ENCODE results near the gene SNRNP200. TPM values are rescaled to one million over a fixed set of nuclear protein-coding genes. Genes with fewer than 3 reads are reported as not detected.
"Not testable (repeated sequence)": the region's sequence is repeated elsewhere in the genome, so short reads cannot be mapped to it uniquely, and the experiment has no call there.

SNRNP200 gene
- total RNA-seq, 3 donors from 2014 or later = 219 to 232 (median 223) TPM

- H3K4me1 Mint-ChIP-seq (ENCODE audit: low read depth) = peaks cover 47% of the 10 kb centered on the region
- H3K4me3 Mint-ChIP-seq = no peak overlapping the region
These were observed 12.2 kb upstream of the SNRNP200 start for GRCh38 chr2:96317584-96317997.

GRCh38 chr2:96316999-96317398 is 11.7 kb upstream of the SNRNP200 start:
- DNase-seq (no peak), ATAC-seq (no peak)
- Mint-ChIP-seq H3K4me1 (ENCODE audit: low read depth) (peaks cover 45% of the 10 kb centered on the region), H3K27me3 (ENCODE audit: low read depth) (no peaks in the 10 kb centered on the region), H3K9me3 (no peaks in the 10 kb centered on the region), H3K36me3 (ENCODE audit: insufficient read depth) (no peaks in the 10 kb centered on the region), H3K4me3 (no peak overlapping the region)

More at GRCh38 chr2:96317584-96317997, 12.2 kb upstream of the SNRNP200 start:
- ATAC-seq (no peak), DNase-seq (no peak)
- Mint-ChIP-seq H3K36me3 (ENCODE audit: insufficient read depth) (no peaks in the 10 kb centered on the region), H3K9me3 (no peaks in the 10 kb centered on the region), H3K27me3 (ENCODE audit: low read depth) (no peaks in the 10 kb centered on the region)

GRCh38 chr2:96315400-96316071 is 10.2 kb upstream of the SNRNP200 start:
- DNase-seq = no peak
- no peaks in the 10 kb centered on the region for H3K36me3 Mint-ChIP-seq (ENCODE audit: insufficient read depth)
- peak overlapping the region; percentile 35 for H3K4me3 Mint-ChIP-seq
- no peaks in the 10 kb centered on the region for H3K27me3 Mint-ChIP-seq (ENCODE audit: low read depth)
- H3K9me3 Mint-ChIP-seq = no peaks in the 10 kb centered on the region
- peak; percentile 47 to 58 for ATAC-seq
- peaks cover 39% of the 10 kb centered on the region for H3K4me1 Mint-ChIP-seq (ENCODE audit: low read depth)

- ATAC-seq = no peak
- Mint-ChIP-seq H3K36me3 (ENCODE audit: insufficient read depth) (no peaks in the 10 kb centered on the region), H3K4me3 (no peak overlapping the region), H3K4me1 (ENCODE audit: low read depth) (peaks cover 36% of the 10 kb centered on the region), H3K9me3 (no peaks in the 10 kb centered on the region), H3K27me3 (ENCODE audit: low read depth) (no peaks in the 10 kb centered on the region)
- DNase-seq = no peak
These were observed 9.7 kb upstream of the SNRNP200 start for GRCh38 chr2:96315005-96315399.

GRCh38 chr2:96308248-96308647 is 2.9 kb upstream of the SNRNP200 start:
- ATAC-seq = no peak
- Mint-ChIP-seq H3K9me3 (no peaks in the 10 kb centered on the region), H3K4me1 (ENCODE audit: low read depth) (peaks cover 32% of the 10 kb centered on the region), H3K4me3 (no peak overlapping the region), H3K36me3 (ENCODE audit: insufficient read depth) (peaks cover 14% of the 10 kb centered on the region), H3K27me3 (ENCODE audit: low read depth) (no peaks in the 10 kb centered on the region)
- DNase-seq = no peak

GRCh38 chr2:96306370-96306769 is 1.0 kb upstream of the SNRNP200 start:
- Mint-ChIP-seq H3K4me3 (peak overlapping the region; percentile 96), H3K36me3 (ENCODE audit: insufficient read depth) (peaks cover 33% of the 10 kb centered on the region), H3K9me3 (no peaks in the 10 kb centered on the region), H3K4me1 (ENCODE audit: low read depth) (peaks cover 51% of the 10 kb centered on the region), H3K27me3 (ENCODE audit: low read depth) (no peaks in the 10 kb centered on the region)
- DNase-seq = no peak
- ATAC-seq = no peak

GRCh38 chr2:96305979-96306308 is 598 bp upstream of the SNRNP200 start:
- DNase-seq = no peak
- no peak for ATAC-seq
- peaks cover 37% of the 10 kb centered on the region for H3K36me3 Mint-ChIP-seq (ENCODE audit: insufficient read depth)

GRCh38 chr2:96304606-96305005 is 740 bp downstream of the SNRNP200 start:
- peak overlapping the region; percentile 96 for H3K4me3 Mint-ChIP-seq
- peaks cover 54% of the 10 kb centered on the region for H3K4me1 Mint-ChIP-seq (ENCODE audit: low read depth)
- ATAC-seq = no peak
- peaks cover 40% of the 10 kb centered on the region for H3K36me3 Mint-ChIP-seq (ENCODE audit: insufficient read depth)
- no peaks in the 10 kb centered on the region for H3K9me3 Mint-ChIP-seq
- DNase-seq = no peak
- H3K27me3 Mint-ChIP-seq (ENCODE audit: low read depth) = no peaks in the 10 kb centered on the region

More at GRCh38 chr2:96305979-96306308, 598 bp upstream of the SNRNP200 start:
- Mint-ChIP-seq H3K9me3 (no peaks in the 10 kb centered on the region), H3K4me3 (peak overlapping the region; percentile 96), H3K4me1 (ENCODE audit: low read depth) (peaks cover 55% of the 10 kb centered on the region), H3K27me3 (ENCODE audit: low read depth) (no peaks in the 10 kb centered on the region)

GRCh38 chr2:96301865-96302264 is 3.5 kb downstream of the SNRNP200 start:
- H3K27me3 Mint-ChIP-seq (ENCODE audit: low read depth) = no peaks in the 10 kb centered on the region
- no peaks in the 10 kb centered on the region for H3K9me3 Mint-ChIP-seq
- ATAC-seq = no peak
- peak overlapping the region; percentile 7 for H3K4me3 Mint-ChIP-seq
- peaks cover 65% of the 10 kb centered on the region for H3K36me3 Mint-ChIP-seq (ENCODE audit: insufficient read depth)
- peaks cover 54% of the 10 kb centered on the region for H3K4me1 Mint-ChIP-seq (ENCODE audit: low read depth)
- no peak for DNase-seq

- no peak overlapping the region for H3K4me3 Mint-ChIP-seq
- H3K4me1 Mint-ChIP-seq (ENCODE audit: low read depth) = peaks cover 13% of the 10 kb centered on the region
- DNase-seq (no peak), ATAC-seq (no peak)
- H3K27me3 Mint-ChIP-seq (ENCODE audit: low read depth) = no peaks in the 10 kb centered on the region
- peaks cover 68% of the 10 kb centered on the region for H3K36me3 Mint-ChIP-seq (ENCODE audit: insufficient read depth)
- no peaks in the 10 kb centered on the region for H3K9me3 Mint-ChIP-seq
These were observed 8.4 kb downstream of the SNRNP200 start for GRCh38 chr2:96296925-96297324.

GRCh38 chr2:96294271-96294670 is 11.1 kb downstream of the SNRNP200 start:
- H3K27me3 Mint-ChIP-seq (ENCODE audit: low read depth); H3K4me3 Mint-ChIP-seq; ATAC-seq; H3K4me1 Mint-ChIP-seq (ENCODE audit: low read depth); H3K9me3 Mint-ChIP-seq; DNase-seq: not testable (repeated sequence)
- peaks cover 71% of the 10 kb centered on the region for H3K36me3 Mint-ChIP-seq (ENCODE audit: insufficient read depth)

GRCh38 chr2:96291751-96292150 is 13.6 kb downstream of the SNRNP200 start:
- ATAC-seq (no peak), DNase-seq (no peak)
- peaks cover 69% of the 10 kb centered on the region for H3K36me3 Mint-ChIP-seq (ENCODE audit: insufficient read depth)
- no peaks in the 10 kb centered on the region for H3K9me3 Mint-ChIP-seq
- H3K4me1 Mint-ChIP-seq (ENCODE audit: low read depth) = no peaks in the 10 kb centered on the region
- no peaks in the 10 kb centered on the region for H3K27me3 Mint-ChIP-seq (ENCODE audit: low read depth)
- H3K4me3 Mint-ChIP-seq = no peak overlapping the region

- DNase-seq (no peak), ATAC-seq (no peak)
- Mint-ChIP-seq H3K4me1 (ENCODE audit: low read depth) (no peaks in the 10 kb centered on the region), H3K9me3 (no peaks in the 10 kb centered on the region), H3K27me3 (ENCODE audit: low read depth) (no peaks in the 10 kb centered on the region), H3K4me3 (no peak overlapping the region), H3K36me3 (ENCODE audit: insufficient read depth) (peaks cover 56% of the 10 kb centered on the region)
These were observed 18.0 kb downstream of the SNRNP200 start for GRCh38 chr2:96287273-96287856.

- no peak for DNase-seq
- no peaks in the 10 kb centered on the region for H3K27me3 Mint-ChIP-seq (ENCODE audit: low read depth)
- ATAC-seq = no peak
- H3K9me3 Mint-ChIP-seq = no peaks in the 10 kb centered on the region
- H3K36me3 Mint-ChIP-seq (ENCODE audit: insufficient read depth) = peaks cover 54% of the 10 kb centered on the region
- H3K4me3 Mint-ChIP-seq = no peak overlapping the region
- H3K4me1 Mint-ChIP-seq (ENCODE audit: low read depth) = no peaks in the 10 kb centered on the region
These were observed 28.4 kb downstream of the SNRNP200 start for GRCh38 chr2:96276787-96277499.
